Stimulated activated CD4-positive, alpha-beta T cell treated with anti-CD3 and anti-CD28 coated beads, TNF-alpha, amount 100 ng/mL, for 1 hour (primary cell): Measurements from ENCODE around the gene SUPT16H.
"Not testable (repeated sequence)": the region's sequence is repeated elsewhere in the genome, so short reads cannot be mapped to it uniquely, and the experiment has no call there.

Experiments used
- DNase-seq, 3 donors: peaks; one replicate each; pipeline ENCODE4 v3.0.0-alpha.2; 2020; ENCODE audit warnings: low read depth in 3 of 3, low spot score in 1 of 3

Gene SUPT16H

DNA sequence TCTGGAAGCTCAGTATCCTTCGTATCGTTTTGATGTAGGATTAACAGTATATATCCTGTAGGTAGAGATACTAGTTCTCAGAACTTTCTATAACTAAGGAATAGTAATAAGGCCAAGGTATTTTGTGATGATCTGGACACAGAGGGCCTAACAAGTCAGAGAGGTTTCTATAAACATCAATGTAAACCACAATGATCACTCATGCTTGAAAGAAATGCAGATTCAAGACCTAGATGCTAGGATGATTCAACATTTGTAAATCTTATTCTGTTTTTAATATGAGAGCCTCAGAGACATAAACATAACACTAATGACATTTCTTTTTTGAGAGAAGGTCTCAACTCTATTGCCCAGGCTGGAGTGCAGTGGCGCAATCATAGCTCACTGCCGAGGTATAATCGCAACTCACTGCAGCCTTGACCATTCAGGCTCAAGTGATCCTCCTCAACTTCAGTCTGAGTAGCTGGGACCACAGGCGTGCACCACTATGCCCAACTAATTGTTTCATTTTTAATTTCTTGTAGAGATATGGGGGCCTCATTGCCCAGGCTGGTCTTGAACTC is 16.2 kb downstream of the SUPT16H start:
- no peak for DNase-seq

- DNase-seq: no peak
These were observed 27.3 kb downstream of the SUPT16H start for GRCh38 chr14:21356511-21356910.

GRCh38 chr14:21352587-21352986 is 31.2 kb downstream of the SUPT16H start:
- no peak for DNase-seq

- no peak for DNase-seq
These were observed 33.3 kb downstream of the SUPT16H start for GRCh38 chr14:21350539-21350938.

- no peak for DNase-seq
These were observed 36.6 kb downstream of the SUPT16H start for GRCh38 chr14:21347201-21347600.

DNA sequence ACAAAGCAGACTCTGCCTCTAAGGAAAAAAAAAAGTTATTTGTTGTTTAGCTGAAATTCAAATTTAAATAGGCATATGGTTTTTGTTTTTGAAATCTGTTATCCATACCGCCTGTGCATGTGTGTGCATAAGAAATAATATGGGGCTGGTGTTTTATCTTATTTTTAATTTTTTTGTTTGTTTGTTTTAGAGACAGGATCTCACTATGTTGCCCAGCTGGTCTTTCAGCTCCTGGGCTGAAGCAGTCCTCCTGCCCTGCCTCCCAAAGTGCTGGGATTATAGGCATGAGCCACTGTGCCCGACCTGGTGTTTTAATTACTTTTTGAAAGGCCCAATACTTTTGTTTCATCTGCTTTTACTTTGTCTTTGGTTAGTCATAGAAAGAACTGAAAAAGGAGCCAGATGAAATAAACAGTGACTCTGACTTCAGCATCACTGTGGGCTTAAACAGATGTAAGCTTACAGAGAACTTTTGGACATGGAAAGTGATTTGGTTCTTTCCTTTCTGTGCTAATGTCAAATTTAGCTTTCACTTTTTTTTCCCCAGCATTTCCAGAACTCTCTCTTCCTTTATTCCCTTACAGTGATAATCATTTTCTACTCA is 37.2 kb downstream of the SUPT16H start:
- no peak for DNase-seq

DNA sequence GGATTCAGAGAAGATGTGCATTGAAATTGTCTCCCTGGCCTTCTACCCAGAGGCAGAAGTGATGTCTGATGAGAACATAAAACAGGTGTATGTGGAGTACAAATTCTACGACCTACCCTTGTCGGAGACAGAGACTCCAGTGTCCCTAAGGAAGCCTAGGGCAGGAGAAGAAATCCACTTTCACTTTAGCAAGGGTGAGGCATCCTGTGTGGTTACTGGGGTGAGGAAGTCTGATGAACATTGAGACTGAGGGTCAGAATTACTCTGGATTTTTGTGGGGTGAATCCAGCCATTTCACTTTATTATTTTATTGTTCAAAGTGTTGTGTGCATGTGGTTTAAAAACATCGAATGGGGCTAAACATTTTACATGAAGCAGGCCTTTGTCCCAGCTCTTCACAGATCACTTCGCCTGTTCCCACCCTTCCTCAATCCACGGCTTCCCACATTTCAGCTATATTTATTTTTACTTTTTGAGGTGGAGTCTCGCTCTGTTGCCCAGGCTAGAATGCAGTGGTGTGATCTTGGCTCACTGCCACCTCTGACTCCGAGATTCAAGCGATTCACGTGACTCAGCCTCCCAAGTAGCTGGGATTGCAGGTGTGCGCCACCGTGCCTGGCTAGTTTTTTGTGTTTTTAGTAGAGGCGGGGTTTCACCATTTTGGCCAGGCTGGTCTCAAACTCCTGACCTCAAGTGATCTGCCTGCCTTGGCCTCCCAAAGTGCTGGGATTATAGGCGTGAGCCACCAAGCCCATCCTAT is 40.6 kb downstream of the SUPT16H start:
- no peak for DNase-seq

GRCh38 chr14:21334202-21334906 is 49.5 kb downstream of the SUPT16H start:
- DNase-seq: no peak

GRCh38 chr14:21332950-21333349 is 50.9 kb downstream of the SUPT16H start:
- no peak for DNase-seq

DNA sequence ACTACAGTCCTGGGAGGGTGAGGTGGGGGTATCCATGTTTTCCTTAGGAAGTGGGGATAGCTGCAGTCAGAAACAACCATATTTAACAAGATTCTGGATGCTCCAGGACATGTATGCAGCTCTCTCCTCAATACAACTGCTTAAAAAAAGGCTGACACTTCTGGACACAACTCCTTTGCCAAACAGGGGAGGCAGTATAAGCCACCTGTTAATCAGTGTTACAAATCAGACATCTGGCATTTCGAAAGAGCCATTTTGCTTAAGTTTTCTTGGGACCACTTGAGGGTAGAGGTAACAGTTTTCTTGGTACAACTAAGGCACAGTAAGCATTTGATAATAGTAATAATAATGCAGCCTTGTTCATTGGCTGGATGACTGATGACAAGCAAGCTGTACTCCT is 56.8 kb downstream of the SUPT16H start:
- DNase-seq: no peak

GRCh38 chr14:21322716-21323115 is 61.1 kb downstream of the SUPT16H start:
- DNase-seq: no peak

DNA sequence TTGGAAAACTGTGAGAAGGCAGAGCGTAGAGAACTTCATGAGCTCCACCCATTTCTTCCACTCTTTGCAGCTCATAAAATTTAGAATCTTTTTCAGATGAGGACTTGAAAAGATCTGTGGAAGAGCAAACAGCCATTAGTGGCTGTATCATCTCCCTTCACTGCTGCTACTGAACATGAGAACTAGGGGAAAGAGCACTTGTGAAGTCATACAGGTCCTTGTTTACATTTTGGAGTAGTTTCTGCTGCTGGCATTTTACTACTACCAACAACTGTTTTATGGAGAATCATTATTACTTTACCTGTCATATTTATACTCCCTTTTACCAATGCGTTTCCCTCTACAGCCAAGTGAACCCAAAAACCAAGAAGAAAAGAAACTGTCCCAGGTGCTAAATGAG is 62.9 kb downstream of the SUPT16H start:
- no peak for DNase-seq

GRCh38 chr14:21317398-21317797 is 66.4 kb downstream of the SUPT16H start:
- DNase-seq: no peak

- no peak for DNase-seq
These were observed 70.3 kb downstream of the SUPT16H start for GRCh38 chr14:21313512-21313911.

- no peak for DNase-seq
These were observed 72.2 kb downstream of the SUPT16H start for GRCh38 chr14:21311614-21312013.

GRCh38 chr14:21309956-21310355 is 73.9 kb downstream of the SUPT16H start:
- DNase-seq: no peak

DNA sequence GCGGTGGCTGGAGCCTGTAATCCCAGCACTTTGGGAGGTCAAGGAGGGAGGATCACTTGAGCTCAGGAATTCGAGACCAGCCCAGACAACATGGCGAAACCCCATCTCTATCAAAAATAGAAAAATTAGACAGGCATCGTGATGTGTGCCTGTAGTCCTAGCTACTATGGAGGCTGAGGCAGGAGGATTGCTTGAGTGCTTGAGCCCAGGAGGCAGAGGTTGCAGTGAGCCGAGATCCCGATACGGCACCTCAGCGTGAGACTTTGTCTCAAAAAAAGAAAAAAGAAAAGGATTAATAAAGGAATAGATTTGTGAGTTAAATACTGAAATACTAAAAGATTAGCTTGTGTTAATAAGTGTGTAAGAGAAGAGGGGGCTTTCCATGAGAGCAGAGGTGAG is 74.6 kb downstream of the SUPT16H start:
- DNase-seq: no peak

DNA sequence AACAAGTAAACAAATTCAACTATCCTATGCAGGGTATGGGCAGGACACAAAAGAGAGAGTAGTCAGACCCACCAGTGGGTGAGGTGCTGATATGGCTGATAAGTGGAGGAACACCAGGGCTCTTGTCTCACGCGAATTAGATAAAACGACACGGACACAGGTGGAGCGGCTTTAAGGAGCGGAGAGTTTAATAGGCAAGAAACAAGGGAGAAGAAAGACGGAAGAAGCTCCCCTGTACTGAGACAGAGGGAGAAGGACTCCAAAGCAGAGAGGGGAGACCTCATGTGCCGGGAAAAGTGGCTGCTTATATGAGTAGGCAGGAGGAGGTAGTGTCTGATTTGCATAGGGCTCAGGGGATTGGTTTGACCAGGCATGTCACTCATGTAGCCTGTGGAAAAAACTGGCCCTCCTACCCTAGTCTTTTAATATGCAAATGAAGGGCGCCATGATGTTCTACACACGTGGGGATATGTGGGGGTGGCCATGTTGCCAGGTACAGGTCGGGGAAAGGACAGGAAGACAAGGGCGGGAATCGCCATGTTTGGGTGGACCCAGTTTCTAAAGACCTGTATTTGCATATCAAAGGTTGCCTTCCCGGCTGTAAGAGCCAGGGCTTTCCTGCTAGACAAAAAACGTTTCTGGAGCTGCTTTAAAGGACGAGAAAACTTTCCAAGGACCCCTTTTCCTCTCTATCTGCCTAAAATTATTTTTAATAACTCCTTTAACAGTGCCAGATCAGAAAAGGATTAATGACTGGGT is 75.2 kb downstream of the SUPT16H start:
- peak; percentile 46 to 64 (median 48) for DNase-seq

DNA sequence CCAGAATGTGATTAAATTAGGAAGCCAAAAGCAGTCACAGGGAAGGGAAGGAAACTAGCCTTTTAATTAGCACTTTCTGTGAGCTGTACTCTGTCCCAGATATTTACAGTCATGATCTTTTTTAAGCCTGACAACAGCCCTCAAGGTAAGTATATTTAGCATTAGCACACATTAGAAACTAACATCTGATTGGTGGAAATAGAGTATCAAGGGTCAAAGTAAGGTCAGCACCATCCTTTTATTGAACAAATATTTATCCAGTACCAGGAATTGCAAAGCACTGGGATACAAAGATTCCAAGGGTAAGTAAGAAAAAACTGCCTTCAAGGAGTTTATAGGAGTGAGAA is 75.7 kb downstream of the SUPT16H start:
- DNase-seq: no peak

DNA sequence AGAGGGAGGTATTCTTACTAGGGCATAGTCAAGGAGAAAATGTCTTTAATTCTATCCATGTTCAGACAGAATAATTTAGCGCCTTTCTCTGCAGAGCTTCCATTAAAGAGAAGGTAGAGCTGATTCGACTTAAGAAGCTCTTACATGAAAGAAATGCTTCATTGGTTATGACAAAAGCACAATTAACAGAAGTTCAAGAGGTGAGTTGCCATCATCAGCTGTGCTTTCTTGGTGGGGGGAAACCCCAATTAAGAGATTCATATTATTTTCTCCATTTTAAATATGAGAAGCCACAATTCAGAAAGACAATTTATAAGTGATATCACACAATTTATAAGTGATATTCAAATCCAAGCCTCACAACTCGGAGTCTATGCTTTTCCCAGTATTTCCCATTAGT is 76.2 kb downstream of the SUPT16H start:
- no peak for DNase-seq

- not testable (repeated sequence) for DNase-seq
These were observed 81.0 kb downstream of the SUPT16H start for GRCh38 chr14:21302836-21303140.
